Mesendoderm (in vitro differentiated cells): Measurements from ENCODE around the gene TMEM178B.

ENCODE experiments used
- DNase-seq: peaks from one replicate; pipeline ENCODE4 v3.0.0; 2013
- H2AK5ac ChIP-seq: 2 replicates; pipeline ENCODE4 v1.6.1; 2013; ENCODE audit warnings: low read length, inconsistent platforms
- H2BK120ac ChIP-seq: 2 replicates; pipeline ENCODE4 v1.6.1; 2013; ENCODE audit warnings: low read depth, mild to moderate bottlenecking, low read length, moderate library complexity, mixed read lengths
- H2BK15ac ChIP-seq: replicated peaks from 2 replicates; pipeline ENCODE4 v1.6.1; 2013; ENCODE audit warnings: low read depth, mild to moderate bottlenecking, moderate library complexity
- H2BK5ac ChIP-seq: 2 replicates; pipeline ENCODE4 v1.6.1; 2013; ENCODE audit warnings: low read length, inconsistent platforms
- H3K18ac ChIP-seq: 2 replicates; pipeline ENCODE4 v1.6.1; 2013; ENCODE audit warnings: mild to moderate bottlenecking, low read length, mixed read lengths
- H3K23ac ChIP-seq: one replicate; pipeline ENCODE4 v1.6.1; 2013; ENCODE audit warnings: low read length
- H3K27ac ChIP-seq: 2 replicates; pipeline ENCODE4 v1.5.1; 2013; ENCODE audit warnings: low read depth, mild to moderate bottlenecking, inconsistent platforms, low read length, moderate library complexity
- H3K27me3 ChIP-seq: 2 replicates; pipeline ENCODE4 v1.6.1; 2013; ENCODE audit warnings: low read length, control low read depth, mild to moderate bottlenecking, inconsistent platforms; ENCODE audit not compliant: insufficient read depth, poor library complexity
- H3K36me3 ChIP-seq: 2 replicates; pipeline ENCODE4 v1.6.1; 2013; ENCODE audit warnings: low read length, inconsistent platforms; ENCODE audit not compliant: control insufficient read depth, insufficient read depth
- H3K4ac ChIP-seq: one replicate; pipeline ENCODE4 v1.6.1; 2013; ENCODE audit warnings: low read depth, mild to moderate bottlenecking, low read length, moderate library complexity
- H3K4me1 ChIP-seq: 2 replicates; pipeline ENCODE4 v1.6.1; 2013; ENCODE audit warnings: low read depth, low read length, inconsistent platforms; ENCODE audit not compliant: control insufficient read depth
- H3K4me2 ChIP-seq: 2 replicates; pipeline ENCODE4 v1.6.1; 2013; ENCODE audit warnings: low read length
- H3K4me3 ChIP-seq: 2 replicates; pipeline ENCODE4 v1.5.1; 2013; ENCODE audit warnings: mild to moderate bottlenecking, low read length
- H3K56ac ChIP-seq: one replicate; pipeline ENCODE4 v1.6.1; 2013; ENCODE audit warnings: low read length
- H3K79me1 ChIP-seq: 2 replicates; pipeline ENCODE4 v1.6.1; 2013; ENCODE audit warnings: low read length, inconsistent platforms
- H3K79me2 ChIP-seq: 2 replicates; pipeline ENCODE4 v1.6.1; 2013; ENCODE audit warnings: mild to moderate bottlenecking, low read length; ENCODE audit not compliant: control insufficient read depth, insufficient read depth
- H3K9ac ChIP-seq: 2 replicates; pipeline ENCODE4 v1.6.1; 2013; ENCODE audit warnings: low read length, inconsistent platforms
- H4K5ac ChIP-seq: one replicate; pipeline ENCODE4 v1.6.1; 2013; ENCODE audit warnings: low read length
- H4K8ac ChIP-seq: one replicate; pipeline ENCODE4 v1.6.1; 2013; ENCODE audit warnings: low read depth, mild to moderate bottlenecking, control low read depth, low read length, moderate library complexity
- WGBS: extraction: QIAGEN DNeasy Blood & Tissue Kit; methylation state at CpG from one replicate; pipeline ENCODE4 v1.1.7; 2013; ENCODE audit warnings: low lambda C conversion rate, missing lambda C conversion rate; ENCODE audit not compliant: insufficient coverage; ENCODE audit errors: extremely low coverage; 5-methylcytosine and 5-hydroxymethylcytosine counted together

The TMEM178B gene

DNA sequence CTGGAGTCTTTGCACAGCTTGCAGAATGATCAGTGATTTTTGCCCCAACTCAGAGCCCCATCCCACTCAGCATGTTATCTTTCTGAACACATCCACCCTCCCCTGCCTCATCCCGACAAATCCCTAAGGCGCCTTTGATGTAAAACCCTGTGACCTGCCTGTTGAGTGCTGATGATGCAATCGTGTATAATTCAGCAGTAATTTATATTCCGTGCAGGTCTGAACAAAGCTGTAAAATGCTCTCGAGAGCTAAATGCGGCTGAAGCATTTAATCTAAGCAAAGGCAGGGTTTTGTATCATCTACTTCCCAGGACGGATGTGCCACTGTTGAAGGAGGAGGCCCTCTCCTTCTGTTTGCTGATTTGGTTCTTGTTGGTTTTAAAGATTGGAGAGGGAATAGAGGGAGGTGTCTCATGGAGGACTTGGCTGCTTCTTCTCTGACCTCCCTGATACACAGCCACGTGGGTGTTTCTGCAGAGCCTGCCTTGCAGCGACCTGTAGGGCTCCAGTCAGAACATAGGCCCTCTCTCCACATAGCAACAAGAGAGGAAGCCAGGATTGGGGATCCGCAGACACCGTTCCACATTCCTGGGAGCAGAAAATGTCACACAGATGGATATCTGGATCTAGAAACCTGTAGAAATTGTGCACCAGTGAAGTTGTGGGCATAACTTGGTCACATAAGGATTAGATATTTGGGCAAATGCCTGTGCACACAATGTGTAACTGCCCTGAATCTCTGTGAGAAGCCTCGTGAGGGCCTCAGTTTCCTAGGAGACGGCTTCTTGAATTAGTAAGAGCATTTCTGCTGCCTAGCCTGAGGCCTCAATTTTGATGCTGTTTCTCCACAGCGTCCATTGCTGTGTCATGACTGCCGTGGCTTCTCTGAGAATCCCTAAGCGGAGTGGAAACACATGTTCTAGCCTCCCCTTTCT is 387.2 kb downstream of the TMEM178B start:
- no peak overlapping the region for H3K23ac ChIP-seq
- no peak for DNase-seq
- H3K4ac ChIP-seq = no peak overlapping the region
- H4K5ac ChIP-seq = no peak overlapping the region
- no peak overlapping the region for H4K8ac ChIP-seq
- H3K4me3 ChIP-seq = no peak overlapping the region
- H2BK5ac ChIP-seq = no peak overlapping the region
- H3K27ac ChIP-seq = no peak overlapping the region
- no peak overlapping the region for H2BK120ac ChIP-seq
- no peak overlapping the region for H2BK15ac ChIP-seq
- no CpG with 5 or more reads among the region's 16 CpGs for WGBS
- H3K18ac ChIP-seq = no peak overlapping the region
- H3K36me3 ChIP-seq = no peaks in the 10 kb centered on the region
- H3K9ac ChIP-seq = no peak overlapping the region
- H3K79me1 ChIP-seq = no peaks in the 10 kb centered on the region
- no peaks in the 10 kb centered on the region for H3K27me3 ChIP-seq
- no peaks in the 10 kb centered on the region for H3K79me2 ChIP-seq
- no peak overlapping the region for H2AK5ac ChIP-seq
- no peak overlapping the region for H3K56ac ChIP-seq
- H3K4me1 ChIP-seq = no peaks in the 10 kb centered on the region
- no peak overlapping the region for H3K4me2 ChIP-seq

DNA sequence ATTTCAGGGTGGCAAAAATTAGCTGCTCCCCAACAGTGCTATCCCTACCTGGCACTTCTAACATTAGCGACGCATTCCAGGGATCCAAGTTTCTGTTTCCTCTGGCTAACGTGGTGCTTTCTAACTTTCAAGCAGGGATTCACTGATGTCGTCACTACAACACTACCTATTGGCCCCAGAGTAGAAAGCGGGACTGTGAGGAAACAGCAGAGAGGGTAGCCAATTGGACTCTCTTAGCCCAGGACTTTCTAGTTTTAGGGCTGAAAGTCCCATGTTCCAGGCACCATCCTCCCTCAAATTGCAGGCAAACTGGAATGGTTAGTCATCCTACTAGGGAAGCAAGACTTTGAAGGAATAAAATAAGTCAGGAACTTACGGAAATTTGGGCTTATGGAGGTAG is 388.1 kb downstream of the TMEM178B start:
- Histone ChIP-seq H3K27me3 (no peaks in the 10 kb centered on the region), H3K79me2 (no peaks in the 10 kb centered on the region), H2BK120ac (no peak overlapping the region), H4K5ac (no peak overlapping the region), H3K36me3 (no peaks in the 10 kb centered on the region), H3K23ac (no peak overlapping the region), H3K18ac (no peak overlapping the region), H3K4ac (no peak overlapping the region), H2BK5ac (no peak overlapping the region), H3K4me3 (no peak overlapping the region), H3K4me1 (no peaks in the 10 kb centered on the region), H2AK5ac (no peak overlapping the region), H3K4me2 (no peak overlapping the region), H2BK15ac (no peak overlapping the region), H3K79me1 (no peaks in the 10 kb centered on the region), H3K27ac (no peak overlapping the region), H3K9ac (no peak overlapping the region), H4K8ac (no peak overlapping the region), H3K56ac (no peak overlapping the region)
- WGBS = no CpG with 5 or more reads among the region's 6 CpGs
- DNase-seq = no peak

DNA sequence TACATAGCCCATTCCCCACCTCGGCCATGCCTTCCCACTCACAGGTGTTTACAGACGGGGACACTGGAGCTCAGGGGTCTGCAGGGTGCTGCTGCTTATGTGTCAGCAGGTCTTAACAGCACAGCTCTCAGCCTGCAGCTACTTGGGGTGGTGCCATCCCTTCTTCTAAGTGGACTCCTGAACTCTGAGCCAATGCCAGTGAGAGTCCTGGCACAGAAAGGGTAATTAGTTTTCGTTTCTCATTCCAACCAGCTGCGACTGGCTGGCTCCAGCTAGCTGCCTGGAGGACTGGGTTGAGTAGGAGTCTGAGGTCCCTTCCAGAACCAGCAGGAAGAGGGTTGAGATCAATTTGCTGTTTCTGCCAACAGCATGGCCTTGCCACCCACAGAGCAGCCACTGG is 389.1 kb downstream of the TMEM178B start:
- Histone ChIP-seq H4K5ac (no peak overlapping the region), H2AK5ac (no peak overlapping the region), H3K56ac (no peak overlapping the region), H2BK5ac (no peak overlapping the region), H3K79me2 (no peaks in the 10 kb centered on the region), H2BK15ac (no peak overlapping the region), H3K4ac (no peak overlapping the region), H2BK120ac (no peak overlapping the region), H4K8ac (no peak overlapping the region), H3K4me3 (no peak overlapping the region), H3K27me3 (no peaks in the 10 kb centered on the region), H3K9ac (no peak overlapping the region), H3K18ac (no peak overlapping the region), H3K4me1 (no peaks in the 10 kb centered on the region), H3K27ac (no peak overlapping the region), H3K36me3 (no peaks in the 10 kb centered on the region), H3K23ac (no peak overlapping the region), H3K79me1 (no peaks in the 10 kb centered on the region), H3K4me2 (no peak overlapping the region)
- no CpG with 5 or more reads among the region's 4 CpGs for WGBS
- DNase-seq = no peak

DNA sequence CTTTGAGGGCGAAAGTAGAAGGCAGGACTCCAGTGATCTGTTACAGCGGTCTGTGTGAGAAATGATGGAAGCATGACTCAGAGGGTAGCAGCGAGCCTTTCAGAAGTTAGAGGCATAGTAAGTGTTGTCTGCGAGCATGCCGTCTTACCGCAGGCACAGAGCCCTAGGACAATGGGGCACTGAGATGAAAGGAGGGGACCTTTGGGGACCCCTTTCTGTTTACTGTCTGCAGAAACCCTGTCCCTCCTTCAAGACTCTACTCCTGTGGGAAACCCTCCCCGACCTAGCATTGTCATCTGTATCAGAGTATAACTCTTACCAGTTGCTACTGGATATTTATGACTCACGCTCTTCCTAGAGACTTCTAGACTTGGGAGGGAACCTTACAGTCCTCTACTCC is 390.1 kb downstream of the TMEM178B start:
- Histone ChIP-seq H2BK5ac (no peak overlapping the region), H3K4me1 (no peaks in the 10 kb centered on the region), H2BK15ac (no peak overlapping the region), H3K56ac (no peak overlapping the region), H3K4ac (no peak overlapping the region), H2BK120ac (no peak overlapping the region), H3K4me2 (no peak overlapping the region), H3K18ac (no peak overlapping the region), H2AK5ac (no peak overlapping the region), H4K8ac (no peak overlapping the region), H3K79me1 (no peaks in the 10 kb centered on the region), H3K79me2 (no peaks in the 10 kb centered on the region), H4K5ac (no peak overlapping the region), H3K27ac (no peak overlapping the region), H3K27me3 (no peaks in the 10 kb centered on the region), H3K4me3 (no peak overlapping the region), H3K23ac (no peak overlapping the region), H3K36me3 (no peaks in the 10 kb centered on the region), H3K9ac (no peak overlapping the region)
- no peak for DNase-seq
- no CpG with 5 or more reads among the region's 8 CpGs for WGBS

DNA sequence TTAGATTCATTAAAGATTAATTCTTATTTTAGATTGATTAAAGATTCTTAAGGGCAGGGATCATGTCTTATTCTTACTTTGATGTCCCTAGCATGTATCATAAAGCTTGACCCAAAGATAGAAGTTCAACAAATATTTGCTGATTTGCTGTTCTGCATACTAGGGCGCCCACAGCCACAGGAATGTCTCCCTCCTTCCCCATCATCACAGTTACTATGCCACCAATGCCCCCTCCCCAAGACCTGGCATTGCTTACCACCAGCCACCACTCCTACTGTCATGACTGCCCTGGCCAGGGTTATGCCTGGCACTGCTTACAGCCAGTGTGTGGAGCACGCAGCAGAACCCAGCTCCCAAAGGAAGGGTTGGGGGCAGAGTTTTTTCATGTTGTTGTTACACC is 390.7 kb downstream of the TMEM178B start:
- DNase-seq = no peak
- Histone ChIP-seq H3K27ac (no peak overlapping the region), H3K56ac (no peak overlapping the region), H2BK15ac (no peak overlapping the region), H3K79me1 (no peaks in the 10 kb centered on the region), H2BK5ac (no peak overlapping the region), H3K23ac (no peak overlapping the region), H3K79me2 (no peaks in the 10 kb centered on the region), H2BK120ac (no peak overlapping the region), H2AK5ac (no peak overlapping the region), H3K4ac (no peak overlapping the region), H3K4me2 (no peak overlapping the region), H3K4me1 (no peaks in the 10 kb centered on the region), H4K5ac (no peak overlapping the region), H3K27me3 (no peaks in the 10 kb centered on the region), H3K9ac (no peak overlapping the region), H3K4me3 (no peak overlapping the region), H3K18ac (no peak overlapping the region), H3K36me3 (no peaks in the 10 kb centered on the region), H4K8ac (no peak overlapping the region)
- WGBS = no CpG with 5 or more reads among the region's 2 CpGs
